ENCODE results near the gene MYH7B. TPM values are rescaled to one million over a fixed set of nuclear protein-coding genes. Genes with fewer than 3 reads are reported as not detected.

The MYH7B gene
- total and polyA plus RNA-seq, 2 donors (not counting 3 experiments of a cell fraction or from before 2014, with no cell fraction given) = 0.03 TPM; not detected in 1

GRCh38 chr20:34922654-34923381 is 32.9 kb upstream of the MYH7B start:
- no TSS peak for BruUV-seq (replicated peaks)
- no peak overlapping the region for H3K27ac ChIP-seq (ENCODE audit: insufficient read depth, low read depth, low read length)

More at GRCh38 chr20:34922654-34923381, 32.9 kb upstream of the MYH7B start:
- Histone ChIP-seq H2AFZ (ENCODE audit: low read depth, low read length) (no peak overlapping the region), H3K9ac (replicated peaks; ENCODE audit: extremely low read depth, insufficient read depth, low read length) (no peak overlapping the region), H3K9me3 (replicated peaks; ENCODE audit: control insufficient read depth, insufficient read depth, low read length) (no peaks in the 10 kb centered on the region), H3K27me3 (ENCODE audit: control insufficient read depth in 2 of 2, insufficient read depth in 2 of 2, low read length in 2 of 2) (no peaks in the 10 kb centered on the region), H3K4me1 (ENCODE audit: control insufficient read depth, extremely low read depth, insufficient read depth, low read length) (no peaks in the 10 kb centered on the region), H3K9me1 (replicated peaks; ENCODE audit: control insufficient read depth, extremely low read depth, insufficient read depth, low read length) (no peaks in the 10 kb centered on the region), H3K4me3 (replicated peaks in 1 of 3; ENCODE audit: insufficient read depth in 1 of 3, low read depth in 1 of 3, low read length in 3 of 3) (no peak overlapping the region), H4K20me1 (replicated peaks; ENCODE audit: control insufficient read depth, extremely low read depth, insufficient read depth, low read length) (no peaks in the 10 kb centered on the region), H3K36me3 (ENCODE audit: control insufficient read depth in 2 of 2, extremely low read depth in 1 of 2, insufficient read depth in 2 of 2, low read length in 2 of 2) (peaks cover 14 to 19% of the 10 kb centered on the region in 2 experiments), H3K79me2 (ENCODE audit: control insufficient read depth, insufficient read depth, low read length) (no peaks in the 10 kb centered on the region), H3K4me2 (ENCODE audit: insufficient read depth, low read length) (no peak overlapping the region)
- dilution Hi-C loops (cut with MboI; ENCODE audit: extremely low pct_ligation_motif_present, low sequenced_read_pairs) (no loop called here), intact Hi-C loops (cut with micrococcal nuclease) (no loop called here)
- ChIA-PET CTCF (interaction anchor here (1.3 kb wide), 1 partner anchor 49 kb away, joined by 6 read pairs; no protein-coding TSS in a partner anchor), POLR2A (no interaction called here)
- FAIRE-seq (no peak), DNase-seq (ENCODE audit: low read depth, low spot score) (no peak)
- TF ChIP-seq MYC (IDR thresholded peaks at IDR 0.05; ENCODE audit: low read depth, low read length) = no peak
- TF ChIP-seq, protein P1, sequence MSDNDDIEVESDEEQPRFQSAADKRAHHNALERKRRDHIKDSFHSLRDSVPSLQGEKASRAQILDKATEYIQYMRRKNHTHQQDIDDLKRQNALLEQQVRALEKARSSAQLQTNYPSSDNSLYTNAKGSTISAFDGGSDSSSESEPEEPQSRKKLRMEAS (IDR thresholded peaks at IDR 0.05; ENCODE audit: insufficient read depth, insufficient read length) = no peak
- TF ChIP-seq CTCF (IDR thresholded peaks at IDR 0.05; ENCODE audit: extremely low read depth in 1 of 2, insufficient read depth in 1 of 2, low read depth in 1 of 2, low read length in 2 of 2) = no peak
- TF ChIP-seq FOS (IDR thresholded peaks at IDR 0.05; ENCODE audit: borderline replicate concordance, insufficient read depth, low read length) = no peak
- no peak for TF ChIP-seq POLR2A (IDR thresholded peaks at IDR 0.05; ENCODE audit: low read depth, low read length)
- TF ChIP-seq JUN (IDR thresholded peaks at IDR 0.05; ENCODE audit: borderline replicate concordance, insufficient read depth, insufficient read length, low read depth) = no peak
